Colon (tissue), 2 donors: ENCODE measurements around the gene SERTAD2.

Source experiments
- FAIRE-seq: peaks from 2 replicates; lab custom pipeline; 2012; peaks lifted over from hg19 to GRCh38; lab: Jason Lieb, UNC
- donor health status: control.
- donor health status: control.

The SERTAD2 gene

DNA sequence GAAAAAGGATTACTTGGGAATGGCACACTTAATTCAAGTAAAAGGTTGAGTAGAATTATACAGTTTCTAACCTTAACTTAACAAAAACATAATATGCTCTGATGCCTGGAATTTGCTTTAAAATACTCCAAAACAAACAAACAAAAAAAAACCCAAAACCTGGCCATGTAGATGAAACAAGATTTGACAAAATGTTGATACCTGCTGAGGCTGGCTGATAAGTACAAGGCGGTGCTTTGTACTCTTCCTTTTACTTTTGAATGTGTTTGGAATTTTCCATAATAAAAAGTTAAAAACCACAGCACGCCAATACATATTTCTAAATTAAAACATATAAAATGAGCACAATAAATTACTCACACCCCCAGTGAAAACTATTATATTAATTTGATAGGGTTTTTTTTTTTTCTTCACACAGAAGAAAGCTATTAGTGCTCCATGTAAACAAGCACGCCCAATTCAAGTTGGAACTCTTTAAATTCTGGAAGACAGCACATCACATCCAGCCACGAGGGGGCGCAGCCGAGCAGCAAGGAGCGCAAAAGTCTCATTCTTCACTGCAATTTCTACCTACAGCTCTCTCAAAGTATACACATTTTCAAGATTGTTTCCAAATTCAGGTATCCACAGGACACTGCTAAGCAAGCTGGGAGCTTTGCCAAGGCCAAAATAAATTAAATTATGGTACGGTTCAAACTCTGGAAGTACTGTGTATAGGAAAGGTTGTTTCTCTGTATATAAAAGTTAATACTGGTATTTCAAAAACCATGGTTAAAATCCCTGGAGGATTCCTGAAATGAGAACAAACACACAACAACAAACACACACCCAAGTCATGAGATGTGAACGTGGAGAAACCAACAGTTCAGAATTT lies 7.5 kb downstream of the SERTAD2 start:
- peak; percentile 53 for FAIRE-seq

DNA sequence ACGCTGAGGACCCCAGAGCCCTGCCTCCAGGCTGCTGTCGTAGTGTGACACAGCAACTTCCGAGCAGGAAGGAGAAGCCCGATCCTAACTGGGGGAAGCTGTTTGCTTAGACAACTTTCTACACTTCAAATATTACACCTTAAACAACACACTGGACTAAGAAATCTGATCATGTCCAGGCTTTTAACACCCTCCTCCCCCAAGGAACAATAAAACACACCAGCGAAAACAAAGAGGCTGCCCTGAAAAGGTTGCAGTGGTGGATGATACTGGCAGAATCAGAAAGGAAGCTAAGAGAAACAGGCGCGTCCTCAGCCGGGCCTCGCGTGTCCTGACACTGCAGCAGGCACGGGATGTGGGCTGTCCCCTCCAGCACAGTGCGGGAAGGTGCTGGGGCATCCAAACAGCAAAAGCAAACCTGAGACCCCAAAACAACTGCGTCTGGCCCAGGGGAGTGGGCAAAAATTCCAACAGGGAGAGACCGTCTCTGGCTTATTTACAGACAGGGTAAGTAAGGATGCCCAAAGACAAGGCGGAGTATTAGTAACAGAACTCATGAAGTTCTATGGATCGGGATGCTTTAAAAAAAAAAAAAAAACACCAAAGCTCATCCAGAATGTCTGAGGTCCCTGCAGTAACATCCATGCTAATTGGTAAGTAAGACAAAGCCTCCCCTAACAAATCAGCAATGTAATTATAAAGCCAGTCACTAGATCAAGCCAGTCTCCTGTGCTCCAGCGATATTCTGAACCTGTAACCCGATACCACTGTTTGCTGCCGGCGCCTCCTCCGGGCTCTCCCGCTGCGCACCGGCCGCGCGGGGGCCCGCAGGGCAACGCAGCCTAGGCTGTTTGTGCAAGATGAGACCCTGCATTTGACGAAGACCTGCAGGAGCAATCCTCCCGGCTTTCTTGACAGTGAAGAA lies 9.0 kb downstream of the SERTAD2 start:
- no peak for FAIRE-seq

GRCh38 chr2:64643838-64644457 lies 9.8 kb downstream of the SERTAD2 start:
- no peak for FAIRE-seq

GRCh38 chr2:64641599-64641998 lies 12.1 kb downstream of the SERTAD2 start:
- no peak for FAIRE-seq

DNA sequence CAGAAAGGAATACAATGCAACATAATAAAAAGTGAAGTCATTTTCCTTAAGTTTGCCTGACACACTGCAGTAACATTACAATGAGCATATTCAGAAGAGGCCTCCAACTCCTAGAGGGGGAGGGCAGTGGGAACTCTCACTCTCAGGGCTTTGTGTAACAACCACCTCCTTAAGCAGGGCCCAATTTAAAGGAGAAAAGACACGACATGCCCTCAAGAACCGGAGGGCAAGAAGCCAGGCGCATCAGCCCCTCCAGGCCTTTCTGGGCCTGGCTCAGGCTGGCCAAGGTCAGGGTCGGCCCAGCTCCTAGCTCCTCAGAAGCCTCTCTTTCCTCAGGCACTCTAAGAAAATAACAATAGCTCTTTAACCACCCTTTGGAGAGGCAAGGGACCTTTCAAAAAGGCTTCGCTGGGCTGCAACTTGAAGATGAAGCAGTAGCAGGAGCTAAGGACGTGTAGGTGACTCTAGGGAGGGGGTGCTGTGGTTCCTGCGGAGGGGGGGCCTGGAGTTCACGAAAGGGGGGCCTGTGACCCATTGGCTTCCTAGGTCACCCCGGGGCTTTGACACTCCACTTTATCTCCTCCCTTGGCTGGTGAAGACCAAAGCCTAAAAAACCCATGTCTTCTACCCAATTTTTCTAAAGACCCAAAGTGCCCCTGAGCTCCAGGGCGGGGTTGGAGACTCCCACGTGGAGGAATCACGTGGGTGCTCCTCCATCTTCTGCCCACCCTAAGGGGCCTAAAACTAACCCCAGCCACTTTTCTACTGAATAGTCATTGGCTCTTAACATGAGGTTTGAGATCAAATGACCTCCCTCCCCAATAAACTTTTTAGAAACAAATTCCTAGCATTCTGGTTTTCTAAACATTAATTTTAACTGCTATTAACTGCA lies 13.3 kb downstream of the SERTAD2 start:
- no peak for FAIRE-seq

GRCh38 chr2:64639691-64640090 lies 14.0 kb downstream of the SERTAD2 start:
- no peak for FAIRE-seq

DNA sequence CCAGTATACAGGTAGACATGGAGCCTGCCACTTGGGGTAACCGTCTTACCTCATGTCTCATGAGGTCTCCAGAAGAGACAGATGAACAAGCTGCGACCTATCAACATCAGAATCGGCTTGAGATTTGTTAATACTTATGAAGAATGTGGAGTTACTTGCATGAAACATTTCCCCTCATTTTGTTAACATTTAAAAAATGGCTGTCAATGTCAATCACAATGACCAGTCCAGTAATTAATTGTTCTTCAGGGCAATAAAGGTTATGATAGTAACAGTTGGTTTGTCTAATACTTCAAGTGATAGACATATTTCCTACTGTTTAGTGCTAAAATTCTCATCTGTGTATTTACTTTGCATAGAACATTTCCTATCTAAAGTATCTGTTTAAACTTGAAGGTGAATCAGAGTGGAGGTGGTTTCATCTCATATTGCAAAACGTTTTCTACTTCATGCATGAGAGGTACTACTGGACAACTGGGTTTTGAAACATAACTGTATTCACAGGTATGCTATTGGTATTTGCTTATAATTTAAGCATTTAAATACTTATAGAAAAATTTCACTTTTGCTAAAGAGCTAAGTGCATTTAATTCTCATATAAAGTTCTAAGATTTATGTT lies 15.1 kb downstream of the SERTAD2 start:
- FAIRE-seq = no peak

GRCh38 chr2:64637931-64638330 lies 15.8 kb downstream of the SERTAD2 start:
- no peak for FAIRE-seq

DNA sequence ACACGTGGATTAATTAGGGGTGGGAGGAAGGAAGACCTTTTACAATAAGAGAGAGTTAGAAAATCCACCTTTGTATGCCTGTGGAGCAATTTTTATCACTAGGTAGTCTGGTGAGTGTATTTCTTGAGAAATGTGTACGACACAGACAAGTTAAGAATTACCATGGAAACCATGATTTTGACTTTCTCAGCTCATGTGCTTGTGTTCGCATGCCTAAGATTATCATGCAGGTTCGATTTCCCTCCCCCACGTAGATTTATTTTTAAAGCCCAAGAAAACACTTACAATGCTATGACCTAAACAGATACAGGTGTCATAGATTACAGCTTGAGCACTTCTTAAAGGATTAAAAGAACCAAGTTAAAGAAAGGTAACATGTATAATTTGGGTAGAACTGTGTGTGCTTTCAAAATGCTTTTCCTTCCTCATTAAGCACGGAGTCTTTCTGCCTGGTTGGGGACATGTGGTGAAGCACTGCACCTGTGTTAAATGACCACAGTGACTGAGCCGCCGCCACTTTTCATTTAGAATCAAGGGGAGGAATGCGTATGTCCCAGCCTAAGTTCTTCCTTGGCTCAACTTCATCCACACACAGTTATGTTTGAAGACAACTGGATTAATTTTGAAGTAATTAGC lies 16.6 kb downstream of the SERTAD2 start:
- no peak for FAIRE-seq

DNA sequence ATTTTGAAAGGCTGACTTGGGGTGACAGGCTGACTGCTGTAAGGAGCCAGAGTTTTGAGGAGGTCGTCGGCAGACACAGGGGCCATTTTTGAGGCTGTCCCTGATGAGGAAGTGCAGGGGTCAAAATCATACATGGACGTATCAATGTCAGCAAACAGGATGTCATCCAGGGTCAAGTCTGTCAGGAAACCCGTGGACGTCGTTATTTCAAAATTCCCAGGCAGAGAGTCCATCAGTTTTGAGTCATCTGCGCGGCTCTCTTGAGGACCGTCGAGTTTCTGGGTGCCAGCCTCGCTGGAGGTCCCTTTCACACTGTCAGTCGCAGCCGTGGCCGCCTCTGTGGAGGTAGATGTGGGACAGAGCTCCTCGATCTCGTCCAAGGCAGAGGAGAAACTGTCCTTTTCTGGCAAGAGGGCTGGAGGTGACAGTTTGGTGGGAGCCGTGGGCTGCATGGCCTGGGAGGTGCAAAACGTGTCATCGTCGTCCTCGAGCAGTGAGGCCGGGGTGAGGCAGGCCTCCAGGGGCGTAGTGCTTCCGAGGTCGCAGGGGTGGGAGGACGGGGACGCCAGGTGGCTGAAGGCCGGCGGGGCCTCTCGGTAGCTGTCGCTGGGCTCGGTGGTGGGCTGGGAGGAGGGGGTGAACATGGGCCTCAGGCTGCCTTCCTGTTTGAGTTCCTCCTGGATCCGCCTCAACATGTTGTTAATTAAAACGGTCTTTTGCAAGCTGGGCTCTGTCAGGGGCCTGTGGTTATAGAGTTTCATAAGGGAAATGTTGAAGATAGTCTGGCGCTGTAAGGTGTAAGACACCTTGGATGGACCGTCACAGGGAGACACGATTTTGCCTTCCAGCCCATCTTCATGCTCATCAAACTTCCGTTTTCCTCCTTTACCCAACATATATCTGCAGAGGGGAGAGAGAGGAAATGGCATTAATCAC lies 17.5 kb downstream of the SERTAD2 start:
- FAIRE-seq = no peak

- no peak for FAIRE-seq
These were observed 19.1 kb downstream of the SERTAD2 start for GRCh38 chr2:64634345-64635267.

DNA sequence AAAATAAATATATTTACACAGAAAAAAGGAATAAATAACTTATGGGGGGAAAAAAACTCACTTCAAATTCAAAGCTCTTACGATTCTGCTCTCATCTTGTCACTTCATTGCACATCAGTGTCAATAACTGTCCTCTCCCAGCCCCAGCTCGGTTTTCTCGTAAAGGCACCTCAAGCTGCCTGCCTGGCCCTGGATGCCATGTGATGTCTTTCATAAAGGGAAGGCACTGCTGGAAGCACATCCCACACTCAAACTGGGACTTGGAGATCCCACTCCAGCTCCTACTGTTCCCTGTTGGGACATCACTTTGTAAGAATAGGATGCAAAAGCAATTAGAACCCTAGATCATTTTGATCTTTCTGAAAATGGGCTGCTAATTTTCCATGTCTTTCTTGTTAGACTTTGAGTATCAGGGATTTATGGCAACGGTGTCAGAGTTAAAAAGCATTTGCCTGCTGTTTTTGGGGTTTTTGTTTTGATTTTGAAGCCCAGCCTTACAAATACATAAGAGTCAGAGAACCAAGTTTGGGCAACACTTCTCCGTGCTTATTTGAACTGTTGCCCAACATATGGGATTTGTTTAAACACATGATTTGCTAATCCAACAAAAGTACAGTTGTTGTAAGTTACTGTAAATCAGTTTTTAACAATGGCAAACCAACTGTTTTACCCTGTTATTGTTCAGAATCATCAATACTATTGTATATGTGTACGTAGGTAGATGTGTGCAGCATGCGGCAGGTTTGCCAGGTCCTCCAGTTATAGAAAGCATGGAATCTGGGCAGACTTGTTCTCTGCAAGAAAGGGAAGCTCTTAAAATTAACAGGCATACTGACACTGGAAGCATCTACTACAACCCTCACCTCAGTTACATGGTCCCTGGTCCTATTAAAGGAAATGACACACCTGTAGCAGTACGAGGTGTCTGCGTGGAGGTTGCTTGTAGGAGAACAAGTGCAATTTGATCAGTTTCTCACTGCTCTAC lies 20.6 kb downstream of the SERTAD2 start:
- FAIRE-seq = no peak

DNA sequence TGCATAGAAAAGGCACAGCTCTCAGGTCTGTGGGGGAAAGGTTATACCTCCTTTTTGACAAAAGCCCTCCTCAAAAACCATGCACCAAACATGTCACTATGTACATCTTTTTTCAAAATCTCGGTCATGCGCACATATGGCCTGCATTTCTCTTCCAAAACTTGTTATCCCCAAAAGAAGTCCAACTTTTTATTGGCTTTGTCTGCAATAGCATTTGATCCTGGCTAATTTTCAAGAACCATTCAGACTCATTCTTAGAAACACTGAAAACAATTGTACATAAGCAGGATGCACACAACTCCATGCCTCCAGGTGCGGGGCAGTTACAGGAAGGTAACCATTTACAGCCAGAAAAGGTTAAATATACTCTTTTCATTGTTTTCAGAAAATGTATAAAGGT lies 21.9 kb downstream of the SERTAD2 start:
- no peak for FAIRE-seq

DNA sequence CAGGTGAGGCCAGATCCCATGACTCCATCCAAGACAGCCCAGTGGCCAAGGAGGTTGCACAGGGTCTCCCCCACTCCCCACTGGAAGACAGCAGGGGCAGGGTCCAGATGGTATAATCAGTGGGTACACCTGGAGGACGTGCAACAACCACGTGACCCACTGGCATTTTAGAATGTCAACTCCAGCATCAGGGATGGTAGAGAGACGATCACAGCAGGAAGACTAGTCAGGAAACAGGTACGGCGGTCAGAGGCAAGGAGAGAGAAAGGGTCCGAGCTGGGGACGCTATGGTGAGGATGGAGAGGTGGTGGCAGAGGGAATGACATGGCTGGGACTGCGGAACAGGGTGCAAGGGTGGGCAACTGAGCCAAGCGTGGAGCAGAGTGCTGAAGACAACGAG lies 23.0 kb downstream of the SERTAD2 start:
- no peak for FAIRE-seq

DNA sequence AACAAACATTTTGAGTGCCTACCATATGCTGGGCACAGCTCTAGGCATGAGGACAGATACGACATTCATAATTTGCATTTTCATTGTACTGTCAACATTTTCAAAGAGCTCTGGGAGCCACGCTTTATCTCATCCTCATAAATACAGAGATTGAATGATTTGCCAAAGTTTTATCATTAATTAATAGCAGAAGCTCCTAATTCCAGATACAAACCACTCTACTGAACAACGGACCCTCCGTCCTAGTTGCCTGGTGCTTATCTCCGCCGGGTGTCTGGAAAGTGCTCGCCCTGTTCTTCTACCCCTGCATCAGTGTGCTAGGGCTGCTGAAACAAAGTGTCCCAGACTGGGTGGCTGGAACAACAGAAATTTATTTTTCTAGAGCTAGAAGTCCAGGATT lies 23.8 kb downstream of the SERTAD2 start:
- FAIRE-seq = no peak

GRCh38 chr2:64629329-64629781 lies 24.4 kb downstream of the SERTAD2 start:
- no peak for FAIRE-seq
